Stomach (tissue), 9 donors: Measurements from ENCODE around the gene CASP2. TPM values are rescaled to one million over a fixed set of nuclear protein-coding genes. Genes with fewer than 3 reads are reported as not detected.

Experiments used
- DNase-seq, 2 donors: peaks; one replicate each; pipeline versions ENCODE4 v3.0.0 to v3.0.0-alpha.2; 2013 to 2019
- H3K27ac ChIP-seq, 5 donors: fragments of 200-600 bp in 4 of 5; sonication (generic) in 4 of 5; one replicate each; pipeline ENCODE4 v1.5.1; 2013 to 2019; ENCODE audit warnings: mild to moderate bottlenecking in 1 of 5, moderate library complexity in 1 of 5
- H3K27me3 ChIP-seq, 3 donors: fragments of 200-600 bp; sonication (generic); one replicate each; pipeline ENCODE4 v1.5.1; 2017 to 2019; ENCODE audit warnings: mixed run types in 1 of 3
- H3K36me3 ChIP-seq, 4 donors: fragments of 200-600 bp; sonication (generic); 1 replicate in 3 of 4; 2 replicates in 1 of 4; pipeline ENCODE4 v1.5.1; 2016 to 2019
- H3K4me1 ChIP-seq, 4 donors: fragments of 200-600 bp; sonication (generic); one replicate each; pipeline ENCODE4 v1.5.1; 2016 to 2019
- H3K4me3 ChIP-seq, 4 donors: fragments of 200-600 bp; sonication (generic) in 3 of 4; one replicate each; pipeline ENCODE4 v1.5.1; 2016 to 2019; ENCODE audit warnings: mild to moderate bottlenecking in 1 of 4
- H3K9me3 ChIP-seq, 4 donors: fragments of 200-600 bp; sonication (generic); one replicate each; pipeline ENCODE4 v1.5.1; 2016 to 2019
- CTCF ChIP-seq, 7 experiments: fragments of 450-650 bp in 4 of 7; fragments of 200-600 bp in 3 of 7; sonication (generic) in 3 of 7; IDR thresholded peaks; one replicate each; pipeline ENCODE4 v1.5.1; 2016 to 2019; ENCODE audit warnings: antibody characterized with exemption in 7 of 7, control low read depth in 2 of 7, mild to moderate bottlenecking in 1 of 7
- EP300 ChIP-seq: sonication (generic); formaldehyde crosslinking; IDR thresholded peaks from one replicate; pipeline ENCODE4 v1.6.1; 2017; ENCODE audit warnings: antibody characterized with exemption
- POLR2A ChIP-seq, 4 donors: fragments of 450-650 bp; IDR thresholded peaks; one replicate each; pipeline ENCODE4 v1.6.1; 2016; ENCODE audit warnings: antibody characterized with exemption in 4 of 4, control low read depth in 2 of 4, mild to moderate bottlenecking in 1 of 4, moderate library complexity in 1 of 4
- POLR2AphosphoS5 ChIP-seq, 3 donors: sonication (generic); formaldehyde crosslinking; IDR thresholded peaks; one replicate each; pipeline ENCODE4 v1.6.1; 2016; ENCODE audit warnings: antibody characterized with exemption in 3 of 3
- WGBS, 5 donors: extraction: QIAGEN DNeasy Blood & Tissue Kit in 3 of 5; methylation state at CpG; one replicate each; pipeline versions ENCODE4 v1.1.5 to v1.1.7; 2013 to 2018; 5-methylcytosine and 5-hydroxymethylcytosine counted together
- intact Hi-C: fragments of 100-400 bp; cut with DNase I; formaldehyde crosslinking; loops from one replicate; pipeline ENCODE4 v1.15.1; 2023; ENCODE audit warnings: low total_unique reads
- polyA plus RNA-seq, 3 donors: library from polyadenylated mRNA; stranded (reverse); fragments of 200-250 nt; gene quantifications; one replicate each; pipeline ENCODE4 v1.2.3, GENCODE V29; 2013
- total RNA-seq, 5 donors: library from RNA; depleted of rRNA; stranded (reverse); fragments of >200 nt; gene quantifications; one replicate each; pipeline versions ENCODE4 v1.1.0 to v1.2.3, GENCODE V29; 2014 to 2016
- donor health status: healthy with polysubstance abuse.
- donor health status: Bipolar disorder and iron deficiency.
- donor health status: healthy.

The CASP2 gene
- total and polyA plus RNA-seq, 8 donors, result 4.6 to 27.7 (median 15.5) TPM

- Histone ChIP-seq H3K4me3 (no peak overlapping the region), H3K4me1 (no peaks in the 10 kb centered on the region), H3K36me3 (no peaks in the 10 kb centered on the region), H3K27ac (peak overlapping the region in 4 of 5 donors; percentile 12 to 71 (median 62)), H3K27me3 (peaks cover 0 to 4% (median 0%) of the 10 kb centered on the region in 3 donors), H3K9me3 (no peaks in the 10 kb centered on the region)
- WGBS, 5 donors, result 55 to 60% (median 58%) methylated on average over 8 of the region's 8 CpGs
- DNase-seq, result peak in 1 of 2 donors; percentile 49
- TF ChIP-seq CTCF (IDR thresholded peaks at IDR 0.05) (no peak), POLR2AphosphoS5 (IDR thresholded peaks at IDR 0.05) (peak in 1 of 3 donors; percentile 16), POLR2A (IDR thresholded peaks at IDR 0.05) (no peak)
- intact Hi-C loops, result no loop called here
Observed at GRCh38 chr7:143331179-143331801, 43.1 kb downstream of the CASP2 start.

- TF ChIP-seq POLR2AphosphoS5 (IDR thresholded peaks at IDR 0.05) (no peak), EP300 (no peak), CTCF (IDR thresholded peaks at IDR 0.05) (no peak), POLR2A (IDR thresholded peaks at IDR 0.05) (no peak)
- no peaks in the 10 kb centered on the region for H3K4me1 ChIP-seq
- H3K36me3 ChIP-seq, result no peaks in the 10 kb centered on the region
- intact Hi-C loops, result no loop called here
- DNase-seq, result no peak
- peaks cover 0 to 14% (median 0%) of the 10 kb centered on the region in 3 donors for H3K27me3 ChIP-seq
- H3K4me3 ChIP-seq, result no peak overlapping the region
- WGBS, 5 donors, result 9 to 30% (median 22%) methylated on average over 1 of the region's 1 CpG
- peak overlapping the region in 1 of 5 donors; percentile 23 for H3K27ac ChIP-seq
- no peaks in the 10 kb centered on the region for H3K9me3 ChIP-seq
Observed at GRCh38 chr7:143334244-143334643, 46.1 kb downstream of the CASP2 start.

GRCh38 chr7:143337216-143337615 is 49.1 kb downstream of the CASP2 start:
- H3K9me3 ChIP-seq, result no peaks in the 10 kb centered on the region
- H3K27ac ChIP-seq, result no peak overlapping the region
- no peak for DNase-seq
- 85 to 93% (median 90%) methylated on average over 3 of the region's 3 CpGs for WGBS, 5 donors
- H3K4me3 ChIP-seq, result no peak overlapping the region
- no peaks in the 10 kb centered on the region for H3K4me1 ChIP-seq
- peaks cover 0 to 12% (median 0%) of the 10 kb centered on the region in 3 donors for H3K27me3 ChIP-seq
- H3K36me3 ChIP-seq, result no peaks in the 10 kb centered on the region
- TF ChIP-seq POLR2A (IDR thresholded peaks at IDR 0.05), result no peak
- TF ChIP-seq POLR2AphosphoS5 (IDR thresholded peaks at IDR 0.05), result no peak
- no peak for TF ChIP-seq CTCF (IDR thresholded peaks at IDR 0.05)
- TF ChIP-seq EP300, result no peak
- intact Hi-C loops, result no loop called here

- DNase-seq, result no peak
- no peaks in the 10 kb centered on the region for H3K36me3 ChIP-seq
- H3K27me3 ChIP-seq, result peaks cover 0 to 47% (median 0%) of the 10 kb centered on the region in 3 donors
- intact Hi-C loops, result no loop called here
- H3K4me3 ChIP-seq, result no peak overlapping the region
- no peak for TF ChIP-seq CTCF (IDR thresholded peaks at IDR 0.05)
- TF ChIP-seq POLR2A (IDR thresholded peaks at IDR 0.05), result no peak
- no peak for TF ChIP-seq POLR2AphosphoS5 (IDR thresholded peaks at IDR 0.05)
- TF ChIP-seq EP300, result no peak
- peaks cover 0 to 10% (median 8%) of the 10 kb centered on the region in 4 donors for H3K4me1 ChIP-seq
- H3K9me3 ChIP-seq, result no peaks in the 10 kb centered on the region
- 87 to 95% (median 93%) methylated on average over 8 of the region's 8 CpGs for WGBS, 5 donors
- H3K27ac ChIP-seq, result no peak overlapping the region
Observed at GRCh38 chr7:143341842-143342241, 53.7 kb downstream of the CASP2 start.
